HG02885 (cell line): ENCODE results near the gene GRM3.

Experiments used
- ATAC-seq: cut with Tn5 transposase; IDR thresholded peaks from one replicate; pipeline ENCODE4 v1.9.1; 2021; ENCODE audit warnings: mild to moderate bottlenecking; ENCODE audit not compliant: unreplicated experiment, poor library complexity

GRM3 gene

GRCh38 chr7:86689363-86689762, 45.7 kb downstream of the GRM3 start:
- ATAC-seq: no peak

- ATAC-seq: no peak
Observed at GRCh38 chr7:86692755-86693154, 49.0 kb downstream of the GRM3 start.

GRCh38 chr7:86706406-86706805, 62.7 kb downstream of the GRM3 start:
- no peak for ATAC-seq

- no peak for ATAC-seq
Observed at GRCh38 chr7:86708031-86708680, 64.4 kb downstream of the GRM3 start.

- ATAC-seq: peak; percentile 53
Observed at GRCh38 chr7:86720306-86720705, 76.6 kb downstream of the GRM3 start.

- no peak for ATAC-seq
Observed at GRCh38 chr7:86733783-86734182, 90.1 kb downstream of the GRM3 start.

GRCh38 chr7:86745013-86745745, 101.5 kb downstream of the GRM3 start:
- no peak for ATAC-seq

GRCh38 chr7:86747698-86748097, 104.0 kb downstream of the GRM3 start:
- ATAC-seq: no peak

- no peak for ATAC-seq
Observed at GRCh38 chr7:86748201-86748600, 104.5 kb downstream of the GRM3 start.

- peak; percentile 74 for ATAC-seq
Observed at GRCh38 chr7:86748843-86749719, 105.4 kb downstream of the GRM3 start.

GRCh38 chr7:86749741-86750665, 106.3 kb downstream of the GRM3 start:
- ATAC-seq: no peak

GRCh38 chr7:86760236-86760635, 116.5 kb downstream of the GRM3 start:
- no peak for ATAC-seq

GRCh38 chr7:86762129-86762528, 118.4 kb downstream of the GRM3 start:
- ATAC-seq: no peak

- ATAC-seq: no peak
Observed at GRCh38 chr7:86765931-86766330, 122.2 kb downstream of the GRM3 start.

GRCh38 chr7:86768394-86768793, 124.7 kb downstream of the GRM3 start:
- peak; percentile 59 for ATAC-seq

- peak; percentile 88 for ATAC-seq
Observed at GRCh38 chr7:86768967-86769760, 125.5 kb downstream of the GRM3 start.

GRCh38 chr7:86773309-86773708, 129.6 kb downstream of the GRM3 start:
- ATAC-seq: peak; percentile 33

GRCh38 chr7:86775203-86775602, 131.5 kb downstream of the GRM3 start:
- no peak for ATAC-seq

- ATAC-seq: no peak
Observed at GRCh38 chr7:86776136-86776535, 132.4 kb downstream of the GRM3 start.
